ENCODE results near the gene TTK.

DNA sequence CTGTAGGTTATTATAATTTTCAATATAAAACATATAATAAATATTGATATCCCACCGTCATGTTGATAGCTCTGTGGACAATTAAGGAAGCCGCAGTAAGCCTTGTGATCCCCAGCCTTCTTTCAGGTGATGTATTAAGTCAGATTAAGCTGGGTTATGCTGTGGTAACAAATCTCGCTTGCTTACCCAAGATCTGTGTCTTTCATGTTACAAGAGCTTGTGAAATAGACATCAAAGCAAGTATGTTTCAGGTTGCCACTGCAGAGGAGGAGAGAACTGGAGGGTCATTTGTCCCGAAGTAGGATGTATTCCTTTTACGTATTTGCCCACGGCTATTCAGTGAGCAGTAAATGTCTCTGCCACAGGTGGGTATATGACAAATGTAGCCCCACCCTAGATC, 84.2 kb downstream of the TTK start:
- no peak for TF ChIP-seq CTCF (conservative IDR thresholded peaks at IDR 0.05; ENCODE audit: low read depth, low read length)
- TF ChIP-seq EZH2 (IDR thresholded peaks at IDR 0.05; ENCODE audit: borderline replicate concordance, low read depth, low read length, poor library complexity, severe bottlenecking), result no peak

Data from A673 (cell line).